ENCODE measurements around the gene SLC16A10.

The SLC16A10 gene

DNA sequence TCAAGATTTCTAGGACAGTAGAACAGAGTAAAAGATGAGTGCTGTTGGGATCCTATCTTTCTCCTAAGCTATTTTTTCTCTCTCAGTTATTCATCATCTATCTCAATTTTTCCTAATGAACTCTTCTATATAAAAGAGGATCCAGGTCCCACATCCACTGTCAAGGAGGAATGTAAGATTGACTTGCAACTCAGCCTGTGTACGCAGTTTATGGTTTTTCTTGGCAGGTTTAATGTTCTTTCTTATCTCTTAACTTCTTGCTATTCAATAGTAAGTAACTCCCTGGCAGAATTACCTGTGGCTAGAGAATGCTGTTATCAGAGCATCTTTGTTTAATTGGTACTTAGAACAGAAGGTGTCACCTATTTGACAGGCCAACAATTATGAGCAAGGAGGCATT is 60.8 kb downstream of the SLC16A10 start:
- TF ChIP-seq FOXM1 (IDR thresholded peaks at IDR 0.05; ENCODE audit: borderline replicate concordance, low read depth) (no peak), NFIC (IDR thresholded peaks at IDR 0.05) (no peak), YY1 (IDR thresholded peaks at IDR 0.05; ENCODE audit: low read depth) (no peak), TEAD4 (IDR thresholded peaks at IDR 0.05) (no peak), EGR1 (IDR thresholded peaks at IDR 0.05) (no peak), TAF1 (IDR thresholded peaks at IDR 0.05; ENCODE audit: low read depth) (no peak), ZBTB7A (IDR thresholded peaks at IDR 0.05; ENCODE audit: low read depth) (no peak)
- TF ChIP-seq, protein P1, sequence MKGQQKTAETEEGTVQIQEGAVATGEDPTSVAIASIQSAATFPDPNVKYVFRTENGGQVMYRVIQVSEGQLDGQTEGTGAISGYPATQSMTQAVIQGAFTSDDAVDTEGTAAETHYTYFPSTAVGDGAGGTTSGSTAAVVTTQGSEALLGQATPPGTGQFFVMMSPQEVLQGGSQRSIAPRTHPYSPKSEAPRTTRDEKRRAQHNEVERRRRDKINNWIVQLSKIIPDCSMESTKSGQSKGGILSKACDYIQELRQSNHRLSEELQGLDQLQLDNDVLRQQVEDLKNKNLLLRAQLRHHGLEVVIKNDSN (IDR thresholded peaks at IDR 0.05): no peak
- TF ChIP-seq, protein P2, sequence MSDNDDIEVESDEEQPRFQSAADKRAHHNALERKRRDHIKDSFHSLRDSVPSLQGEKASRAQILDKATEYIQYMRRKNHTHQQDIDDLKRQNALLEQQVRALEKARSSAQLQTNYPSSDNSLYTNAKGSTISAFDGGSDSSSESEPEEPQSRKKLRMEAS (IDR thresholded peaks at IDR 0.05): no peak
- TF ChIP-seq, protein P3, sequence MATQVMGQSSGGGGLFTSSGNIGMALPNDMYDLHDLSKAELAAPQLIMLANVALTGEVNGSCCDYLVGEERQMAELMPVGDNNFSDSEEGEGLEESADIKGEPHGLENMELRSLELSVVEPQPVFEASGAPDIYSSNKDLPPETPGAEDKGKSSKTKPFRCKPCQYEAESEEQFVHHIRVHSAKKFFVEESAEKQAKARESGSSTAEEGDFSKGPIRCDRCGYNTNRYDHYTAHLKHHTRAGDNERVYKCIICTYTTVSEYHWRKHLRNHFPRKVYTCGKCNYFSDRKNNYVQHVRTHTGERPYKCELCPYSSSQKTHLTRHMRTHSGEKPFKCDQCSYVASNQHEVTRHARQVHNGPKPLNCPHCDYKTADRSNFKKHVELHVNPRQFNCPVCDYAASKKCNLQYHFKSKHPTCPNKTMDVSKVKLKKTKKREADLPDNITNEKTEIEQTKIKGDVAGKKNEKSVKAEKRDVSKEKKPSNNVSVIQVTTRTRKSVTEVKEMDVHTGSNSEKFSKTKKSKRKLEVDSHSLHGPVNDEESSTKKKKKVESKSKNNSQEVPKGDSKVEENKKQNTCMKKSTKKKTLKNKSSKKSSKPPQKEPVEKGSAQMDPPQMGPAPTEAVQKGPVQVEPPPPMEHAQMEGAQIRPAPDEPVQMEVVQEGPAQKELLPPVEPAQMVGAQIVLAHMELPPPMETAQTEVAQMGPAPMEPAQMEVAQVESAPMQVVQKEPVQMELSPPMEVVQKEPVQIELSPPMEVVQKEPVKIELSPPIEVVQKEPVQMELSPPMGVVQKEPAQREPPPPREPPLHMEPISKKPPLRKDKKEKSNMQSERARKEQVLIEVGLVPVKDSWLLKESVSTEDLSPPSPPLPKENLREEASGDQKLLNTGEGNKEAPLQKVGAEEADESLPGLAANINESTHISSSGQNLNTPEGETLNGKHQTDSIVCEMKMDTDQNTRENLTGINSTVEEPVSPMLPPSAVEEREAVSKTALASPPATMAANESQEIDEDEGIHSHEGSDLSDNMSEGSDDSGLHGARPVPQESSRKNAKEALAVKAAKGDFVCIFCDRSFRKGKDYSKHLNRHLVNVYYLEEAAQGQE (IDR thresholded peaks at IDR 0.05; ENCODE audit: low read depth): no peak

DNA sequence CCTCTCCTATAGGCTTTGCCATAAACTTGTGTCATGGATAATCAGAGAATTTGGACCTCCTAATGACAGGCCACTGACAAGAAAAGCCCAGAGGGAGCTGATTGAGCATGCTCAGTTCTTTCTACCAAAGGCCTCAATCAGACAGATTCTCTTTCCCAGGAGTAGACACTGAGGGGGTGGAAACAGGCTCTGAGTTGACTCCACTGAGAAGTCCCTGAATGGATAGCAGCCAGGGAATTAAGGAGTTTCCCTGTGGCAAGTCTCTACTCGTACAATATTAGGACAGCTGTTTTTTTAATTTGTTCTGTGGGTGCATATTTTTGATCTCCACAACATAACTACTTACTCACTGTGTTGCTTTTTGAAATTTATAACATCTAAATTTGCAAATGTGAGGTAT is 63.3 kb downstream of the SLC16A10 start:
- TF ChIP-seq ZBTB7A (IDR thresholded peaks at IDR 0.05; ENCODE audit: low read depth) (no peak), TEAD4 (IDR thresholded peaks at IDR 0.05) (no peak), EP300 (IDR thresholded peaks at IDR 0.05; ENCODE audit: borderline replicate concordance) (no peak), FOXM1 (IDR thresholded peaks at IDR 0.05; ENCODE audit: borderline replicate concordance, low read depth) (no peak), CREB1 (IDR thresholded peaks at IDR 0.05; ENCODE audit: low read depth) (no peak), CEBPB (IDR thresholded peaks at IDR 0.05) (no peak)
- TF ChIP-seq, protein P2 (IDR thresholded peaks at IDR 0.05): no peak

DNA sequence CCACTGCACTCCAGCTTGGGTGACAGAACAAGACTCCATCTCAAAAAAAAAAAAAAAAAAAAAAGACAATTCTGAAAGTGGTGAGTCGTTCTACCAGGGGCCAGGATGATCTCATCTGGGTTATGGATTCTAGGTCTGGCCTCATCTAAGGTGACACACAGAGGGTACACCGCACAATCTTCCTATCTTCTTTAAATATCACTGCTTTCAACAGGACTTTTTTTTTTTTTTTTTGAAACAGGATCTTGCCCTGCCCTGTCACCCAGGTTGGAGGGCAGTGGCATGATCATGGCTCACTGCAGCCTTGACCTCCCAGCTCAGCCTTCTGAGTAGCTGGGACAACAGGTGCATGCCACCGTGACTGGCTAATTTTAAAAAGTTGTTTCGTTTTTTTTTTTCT is 67.7 kb downstream of the SLC16A10 start:
- TF ChIP-seq CEBPB (IDR thresholded peaks at IDR 0.05) (no peak), YY1 (IDR thresholded peaks at IDR 0.05; ENCODE audit: low read depth) (no peak), TAF1 (IDR thresholded peaks at IDR 0.05; ENCODE audit: low read depth) (no peak)

DNA sequence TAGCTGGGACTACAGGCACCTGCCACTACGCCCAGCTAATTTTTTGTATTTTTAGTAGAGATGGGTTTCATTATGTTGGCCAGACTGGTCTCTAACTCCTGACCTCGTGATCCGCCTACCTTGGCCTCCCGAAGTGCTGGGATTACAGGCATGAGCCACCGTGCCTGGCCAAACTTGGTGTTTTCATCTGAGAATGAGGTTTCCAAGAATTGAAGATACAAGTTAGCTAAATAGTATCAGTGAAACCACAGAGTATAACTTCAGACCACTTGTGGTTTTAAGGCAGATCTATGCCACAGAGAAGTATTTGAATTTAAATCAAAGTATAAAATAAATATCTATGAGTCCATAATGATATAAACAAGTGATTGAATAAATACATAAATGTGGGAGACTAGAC is 70.1 kb downstream of the SLC16A10 start:
- TF ChIP-seq YY1 (IDR thresholded peaks at IDR 0.05; ENCODE audit: low read depth) (no peak), TCF12 (IDR thresholded peaks at IDR 0.05; ENCODE audit: low read depth) (no peak), EGR1 (IDR thresholded peaks at IDR 0.05) (no peak), RAD21 (IDR thresholded peaks at IDR 0.05; ENCODE audit: low read depth) (no peak), TEAD4 (IDR thresholded peaks at IDR 0.05) (no peak), CREB1 (IDR thresholded peaks at IDR 0.05; ENCODE audit: low read depth) (no peak)
- TF ChIP-seq, protein P1 (IDR thresholded peaks at IDR 0.05): no peak

DNA sequence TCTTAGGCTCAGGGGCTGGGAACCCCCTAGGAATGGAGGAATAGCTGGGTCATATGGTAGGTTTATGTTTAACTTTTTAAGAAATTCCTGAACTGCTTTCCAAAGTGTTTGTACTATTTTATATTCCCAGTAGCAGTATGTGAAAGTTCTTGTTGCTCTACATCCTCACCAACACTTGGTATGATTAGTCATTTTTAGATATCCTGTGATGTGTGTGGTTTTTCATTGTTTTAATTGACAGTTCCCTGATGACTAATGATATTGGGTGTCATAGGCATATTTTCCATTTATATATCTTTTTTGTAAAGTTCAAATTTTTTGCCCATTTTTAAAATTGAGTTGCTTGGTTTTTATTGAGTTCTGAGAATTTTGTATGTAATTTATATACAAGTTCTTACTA is 72.3 kb downstream of the SLC16A10 start:
- TF ChIP-seq, protein P2 (IDR thresholded peaks at IDR 0.05): no peak
- TF ChIP-seq ZBTB7A (IDR thresholded peaks at IDR 0.05; ENCODE audit: low read depth): no peak
- TF ChIP-seq, protein P3 (IDR thresholded peaks at IDR 0.05; ENCODE audit: low read depth): no peak
- no peak for TF ChIP-seq RAD21 (IDR thresholded peaks at IDR 0.05; ENCODE audit: low read depth)
- no peak for TF ChIP-seq CREB1 (IDR thresholded peaks at IDR 0.05; ENCODE audit: low read depth)
- TF ChIP-seq TEAD4 (IDR thresholded peaks at IDR 0.05): no peak
- no peak for TF ChIP-seq EP300 (IDR thresholded peaks at IDR 0.05; ENCODE audit: borderline replicate concordance)
- TF ChIP-seq FOXM1 (IDR thresholded peaks at IDR 0.05; ENCODE audit: borderline replicate concordance, low read depth): no peak
- no peak for TF ChIP-seq CEBPB (IDR thresholded peaks at IDR 0.05)
- no peak for TF ChIP-seq TCF12 (IDR thresholded peaks at IDR 0.05; ENCODE audit: low read depth)
- no peak for TF ChIP-seq TAF1 (IDR thresholded peaks at IDR 0.05; ENCODE audit: low read depth)
- no peak for TF ChIP-seq NFIC (IDR thresholded peaks at IDR 0.05)
- no peak for TF ChIP-seq EGR1 (IDR thresholded peaks at IDR 0.05)
- TF ChIP-seq YY1 (IDR thresholded peaks at IDR 0.05; ENCODE audit: low read depth): no peak

DNA sequence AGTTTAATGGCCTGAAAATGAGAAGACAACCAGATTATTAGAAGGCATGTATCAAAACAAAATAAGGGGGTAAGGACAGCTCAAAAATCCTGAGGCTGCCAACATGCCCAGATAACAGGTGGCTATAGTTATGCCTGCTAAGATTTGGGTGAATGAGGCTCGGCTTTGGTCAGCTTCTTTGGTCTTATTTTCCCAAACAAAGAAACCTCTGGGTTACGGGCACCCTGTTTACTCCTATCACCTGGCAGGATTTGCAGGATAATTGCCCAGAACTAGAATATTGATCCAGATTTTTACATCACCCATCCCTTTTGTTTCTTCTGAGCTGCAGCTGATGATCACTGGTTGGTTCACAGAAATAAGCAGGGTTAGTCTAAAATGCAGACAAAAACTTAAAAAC is 74.3 kb downstream of the SLC16A10 start:
- TF ChIP-seq EGR1 (IDR thresholded peaks at IDR 0.05) (no peak), TCF12 (IDR thresholded peaks at IDR 0.05; ENCODE audit: low read depth) (no peak), TAF1 (IDR thresholded peaks at IDR 0.05; ENCODE audit: low read depth) (no peak), ZBTB7A (IDR thresholded peaks at IDR 0.05; ENCODE audit: low read depth) (no peak), CREB1 (IDR thresholded peaks at IDR 0.05; ENCODE audit: low read depth) (no peak), FOXM1 (IDR thresholded peaks at IDR 0.05; ENCODE audit: borderline replicate concordance, low read depth) (no peak), TEAD4 (IDR thresholded peaks at IDR 0.05) (no peak), RAD21 (IDR thresholded peaks at IDR 0.05; ENCODE audit: low read depth) (no peak), CEBPB (IDR thresholded peaks at IDR 0.05) (no peak)
- TF ChIP-seq, protein P1 (IDR thresholded peaks at IDR 0.05): no peak
- TF ChIP-seq, protein P2 (IDR thresholded peaks at IDR 0.05): no peak

Measured in Ishikawa (cell line).